Measurements from ENCODE around the gene SLC39A8. TPM values are rescaled to one million over a fixed set of nuclear protein-coding genes. Genes with fewer than 3 reads are reported as not detected.

SLC39A8 gene
- polyA plus RNA-seq, 1 donor from 2014 or later = 0.53 TPM

DNA sequence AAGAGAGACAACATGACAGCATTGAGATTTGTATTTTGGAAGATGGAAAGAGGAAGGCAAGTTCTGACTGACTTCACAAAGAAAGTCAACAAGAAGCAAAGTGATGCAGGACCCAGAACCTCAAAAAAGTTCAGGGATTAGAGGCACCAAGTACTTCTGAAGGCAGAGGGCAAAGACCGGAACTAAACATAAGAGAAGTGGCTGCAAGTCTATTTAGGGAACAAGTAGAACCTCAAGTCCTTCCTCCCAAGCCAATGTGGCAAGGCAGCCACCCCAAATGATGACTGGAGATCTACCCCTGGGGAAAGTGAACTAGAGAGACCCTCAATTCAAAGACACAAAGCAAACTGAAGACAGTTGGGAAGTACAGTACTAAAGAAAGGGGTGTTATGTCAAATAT lies 46.6 kb downstream of the SLC39A8 start:
- no peaks in the 10 kb centered on the region for H4K20me1 ChIP-seq (ENCODE audit: insufficient read depth)
- H3K4me2 ChIP-seq (ENCODE audit: low read length) = no peak overlapping the region
- H3K9me3 ChIP-seq (ENCODE audit: low read length) = no peaks in the 10 kb centered on the region
- H3K4me3 ChIP-seq (ENCODE audit: low read length) = no peak overlapping the region
- no peak overlapping the region for H2AFZ ChIP-seq (ENCODE audit: low read depth, low read length)
- H3K9me2 ChIP-seq (ENCODE audit: insufficient read depth, low read length) = no peaks in the 10 kb centered on the region
- H3K9ac ChIP-seq (ENCODE audit: low read length) = no peak overlapping the region
- no peak overlapping the region for H3K27ac ChIP-seq (ENCODE audit: low read length)
- H3K27me3 ChIP-seq (ENCODE audit: insufficient read depth, low read depth, low read length) = no peaks in the 10 kb centered on the region
- H3K79me2 ChIP-seq (replicated peaks; ENCODE audit: insufficient read depth, low read length) = no peaks in the 10 kb centered on the region
- no peak for TF ChIP-seq TAF1 (IDR thresholded peaks at IDR 0.05; ENCODE audit: low read depth)
- TF ChIP-seq RAD21 (conservative IDR thresholded peaks at IDR 0.05) = no peak
- no peak for TF ChIP-seq POLR2AphosphoS5 (IDR thresholded peaks at IDR 0.05)
- TF ChIP-seq, protein P1, sequence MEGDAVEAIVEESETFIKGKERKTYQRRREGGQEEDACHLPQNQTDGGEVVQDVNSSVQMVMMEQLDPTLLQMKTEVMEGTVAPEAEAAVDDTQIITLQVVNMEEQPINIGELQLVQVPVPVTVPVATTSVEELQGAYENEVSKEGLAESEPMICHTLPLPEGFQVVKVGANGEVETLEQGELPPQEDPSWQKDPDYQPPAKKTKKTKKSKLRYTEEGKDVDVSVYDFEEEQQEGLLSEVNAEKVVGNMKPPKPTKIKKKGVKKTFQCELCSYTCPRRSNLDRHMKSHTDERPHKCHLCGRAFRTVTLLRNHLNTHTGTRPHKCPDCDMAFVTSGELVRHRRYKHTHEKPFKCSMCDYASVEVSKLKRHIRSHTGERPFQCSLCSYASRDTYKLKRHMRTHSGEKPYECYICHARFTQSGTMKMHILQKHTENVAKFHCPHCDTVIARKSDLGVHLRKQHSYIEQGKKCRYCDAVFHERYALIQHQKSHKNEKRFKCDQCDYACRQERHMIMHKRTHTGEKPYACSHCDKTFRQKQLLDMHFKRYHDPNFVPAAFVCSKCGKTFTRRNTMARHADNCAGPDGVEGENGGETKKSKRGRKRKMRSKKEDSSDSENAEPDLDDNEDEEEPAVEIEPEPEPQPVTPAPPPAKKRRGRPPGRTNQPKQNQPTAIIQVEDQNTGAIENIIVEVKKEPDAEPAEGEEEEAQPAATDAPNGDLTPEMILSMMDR (IDR thresholded peaks at IDR 0.05; ENCODE audit: poor library complexity, severe bottlenecking) = no peak
- no peak for TF ChIP-seq EZH2 (IDR thresholded peaks at IDR 0.05; ENCODE audit: borderline replicate concordance, insufficient read depth, low read length, poor library complexity, severe bottlenecking)
- TF ChIP-seq MXI1 (conservative IDR thresholded peaks at IDR 0.05; ENCODE audit: poor library complexity, severe bottlenecking) = no peak
- no peaks in the 10 kb centered on the region for H3F3A ChIP-seq (ENCODE audit: insufficient read depth, low read length, poor library complexity, severe bottlenecking)
- no peaks in the 10 kb centered on the region for H3K36me3 ChIP-seq (ENCODE audit: insufficient read depth, low read length)

DNA sequence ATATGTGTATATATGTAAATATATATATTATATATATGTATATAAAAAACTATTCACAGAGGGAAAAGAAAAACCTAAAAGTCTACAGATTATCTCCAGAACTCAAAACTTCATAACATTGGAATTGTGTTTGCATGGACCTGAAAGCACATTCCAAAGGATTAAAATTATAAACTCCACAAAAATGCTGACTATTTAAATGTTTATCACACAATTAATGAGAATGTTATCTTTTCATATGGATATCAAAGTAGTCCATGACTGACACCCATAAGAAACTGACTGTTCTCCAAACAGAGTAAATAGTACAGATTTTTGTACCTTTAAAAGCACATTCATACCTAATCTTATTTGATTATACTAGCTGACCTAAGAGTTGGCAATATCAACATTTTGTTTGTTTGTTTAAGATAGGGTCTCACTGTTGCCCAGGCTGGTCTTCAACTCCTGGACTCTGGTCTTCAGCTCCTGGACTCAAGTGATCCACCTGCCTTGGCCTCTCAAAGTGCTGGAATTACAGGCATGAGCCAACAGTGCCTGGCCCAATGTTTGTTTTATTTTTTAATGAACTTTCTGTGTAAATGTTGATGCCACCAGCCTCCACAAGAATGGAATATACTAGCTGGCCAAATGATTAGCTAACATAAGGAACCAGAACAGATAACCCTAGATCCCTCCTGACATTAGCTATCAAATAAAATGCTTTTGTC lies 50.0 kb downstream of the SLC39A8 start:
- no peak overlapping the region for H3K9ac ChIP-seq (ENCODE audit: low read length)
- H3K27me3 ChIP-seq (ENCODE audit: insufficient read depth, low read depth, low read length) = no peaks in the 10 kb centered on the region
- TF ChIP-seq, protein P2, sequence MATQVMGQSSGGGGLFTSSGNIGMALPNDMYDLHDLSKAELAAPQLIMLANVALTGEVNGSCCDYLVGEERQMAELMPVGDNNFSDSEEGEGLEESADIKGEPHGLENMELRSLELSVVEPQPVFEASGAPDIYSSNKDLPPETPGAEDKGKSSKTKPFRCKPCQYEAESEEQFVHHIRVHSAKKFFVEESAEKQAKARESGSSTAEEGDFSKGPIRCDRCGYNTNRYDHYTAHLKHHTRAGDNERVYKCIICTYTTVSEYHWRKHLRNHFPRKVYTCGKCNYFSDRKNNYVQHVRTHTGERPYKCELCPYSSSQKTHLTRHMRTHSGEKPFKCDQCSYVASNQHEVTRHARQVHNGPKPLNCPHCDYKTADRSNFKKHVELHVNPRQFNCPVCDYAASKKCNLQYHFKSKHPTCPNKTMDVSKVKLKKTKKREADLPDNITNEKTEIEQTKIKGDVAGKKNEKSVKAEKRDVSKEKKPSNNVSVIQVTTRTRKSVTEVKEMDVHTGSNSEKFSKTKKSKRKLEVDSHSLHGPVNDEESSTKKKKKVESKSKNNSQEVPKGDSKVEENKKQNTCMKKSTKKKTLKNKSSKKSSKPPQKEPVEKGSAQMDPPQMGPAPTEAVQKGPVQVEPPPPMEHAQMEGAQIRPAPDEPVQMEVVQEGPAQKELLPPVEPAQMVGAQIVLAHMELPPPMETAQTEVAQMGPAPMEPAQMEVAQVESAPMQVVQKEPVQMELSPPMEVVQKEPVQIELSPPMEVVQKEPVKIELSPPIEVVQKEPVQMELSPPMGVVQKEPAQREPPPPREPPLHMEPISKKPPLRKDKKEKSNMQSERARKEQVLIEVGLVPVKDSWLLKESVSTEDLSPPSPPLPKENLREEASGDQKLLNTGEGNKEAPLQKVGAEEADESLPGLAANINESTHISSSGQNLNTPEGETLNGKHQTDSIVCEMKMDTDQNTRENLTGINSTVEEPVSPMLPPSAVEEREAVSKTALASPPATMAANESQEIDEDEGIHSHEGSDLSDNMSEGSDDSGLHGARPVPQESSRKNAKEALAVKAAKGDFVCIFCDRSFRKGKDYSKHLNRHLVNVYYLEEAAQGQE (IDR thresholded peaks at IDR 0.05; ENCODE audit: borderline replicate concordance) = no peak
- TF ChIP-seq MXI1 (conservative IDR thresholded peaks at IDR 0.05; ENCODE audit: poor library complexity, severe bottlenecking) (no peak), POLR2AphosphoS5 (IDR thresholded peaks at IDR 0.05) (no peak), SMC3 (conservative IDR thresholded peaks at IDR 0.05; ENCODE audit: poor library complexity) (no peak), TAF1 (IDR thresholded peaks at IDR 0.05; ENCODE audit: low read depth) (no peak), EZH2 (IDR thresholded peaks at IDR 0.05; ENCODE audit: borderline replicate concordance, insufficient read depth, low read length, poor library complexity, severe bottlenecking) (no peak), EP300 (conservative IDR thresholded peaks at IDR 0.05; ENCODE audit: poor library complexity, severe bottlenecking) (no peak), RAD21 (conservative IDR thresholded peaks at IDR 0.05) (no peak)
- TF ChIP-seq, protein P1 (IDR thresholded peaks at IDR 0.05; ENCODE audit: poor library complexity, severe bottlenecking) = no peak
- no peak overlapping the region for H2AFZ ChIP-seq (ENCODE audit: low read depth, low read length)
- no peaks in the 10 kb centered on the region for H3K9me2 ChIP-seq (ENCODE audit: insufficient read depth, low read length)
- no peaks in the 10 kb centered on the region for H3K79me2 ChIP-seq (replicated peaks; ENCODE audit: insufficient read depth, low read length)
- no peaks in the 10 kb centered on the region for H4K20me1 ChIP-seq (ENCODE audit: insufficient read depth)
- H3K9me3 ChIP-seq (ENCODE audit: low read length) = no peaks in the 10 kb centered on the region
- no peak overlapping the region for H3K4me2 ChIP-seq (ENCODE audit: low read length)
- H3K4me3 ChIP-seq (ENCODE audit: low read length) = no peak overlapping the region
- no peak overlapping the region for H3K27ac ChIP-seq (ENCODE audit: low read length)
- no peaks in the 10 kb centered on the region for H3F3A ChIP-seq (ENCODE audit: insufficient read depth, low read length, poor library complexity, severe bottlenecking)
- no peaks in the 10 kb centered on the region for H3K36me3 ChIP-seq (ENCODE audit: insufficient read depth, low read length)

Measured in neural cell (in vitro differentiated cells).